Ishikawa (cell line): Measurements from ENCODE around the gene KCNIP3.

ENCODE experiments used
- CEBPB ChIP-seq: IDR thresholded peaks from 2 replicates; pipeline ENCODE4 v1.6.1; 2012
- CREB1 ChIP-seq: IDR thresholded peaks from 2 replicates; pipeline ENCODE4 v1.6.1; 2012; ENCODE audit warnings: low read depth
- EGR1 ChIP-seq: IDR thresholded peaks from 2 replicates; pipeline ENCODE4 v1.6.1; 2012
- EP300 ChIP-seq: IDR thresholded peaks from 2 replicates; pipeline ENCODE4 v1.6.1; 2012; ENCODE audit warnings: borderline replicate concordance
- FOXM1 ChIP-seq: IDR thresholded peaks from 2 replicates; pipeline ENCODE4 v1.6.1; 2012; ENCODE audit warnings: low read depth, borderline replicate concordance
- NFIC ChIP-seq: IDR thresholded peaks from 2 replicates; pipeline ENCODE4 v1.6.1; 2012
- RAD21 ChIP-seq: IDR thresholded peaks from 2 replicates; pipeline ENCODE4 v1.6.1; 2012; ENCODE audit warnings: low read depth
- REST ChIP-seq: IDR thresholded peaks from 2 replicates; pipeline ENCODE4 v1.6.1; 2012; ENCODE audit warnings: low read depth, mild to moderate bottlenecking
- TAF1 ChIP-seq: IDR thresholded peaks from 2 replicates; pipeline ENCODE4 v1.6.1; 2012; ENCODE audit warnings: low read depth, mild to moderate bottlenecking
- TCF12 ChIP-seq: IDR thresholded peaks from 2 replicates; pipeline ENCODE4 v1.6.1; 2012; ENCODE audit warnings: low read depth
- TEAD4 ChIP-seq: IDR thresholded peaks from 2 replicates; pipeline ENCODE4 v1.6.1; 2012
- USF1 ChIP-seq: IDR thresholded peaks from 2 replicates; pipeline ENCODE4 v1.6.1; 2012
- YY1 ChIP-seq: IDR thresholded peaks from 2 replicates; pipeline ENCODE4 v1.6.1; 2012; ENCODE audit warnings: low read depth
- ZBTB7A ChIP-seq: IDR thresholded peaks from 2 replicates; pipeline ENCODE4 v1.6.1; 2012; ENCODE audit warnings: low read depth
- TF ChIP-seq, protein P1 (sequence below): IDR thresholded peaks from 2 replicates; pipeline ENCODE4 v1.6.1; 2012

The KCNIP3 gene

DNA sequence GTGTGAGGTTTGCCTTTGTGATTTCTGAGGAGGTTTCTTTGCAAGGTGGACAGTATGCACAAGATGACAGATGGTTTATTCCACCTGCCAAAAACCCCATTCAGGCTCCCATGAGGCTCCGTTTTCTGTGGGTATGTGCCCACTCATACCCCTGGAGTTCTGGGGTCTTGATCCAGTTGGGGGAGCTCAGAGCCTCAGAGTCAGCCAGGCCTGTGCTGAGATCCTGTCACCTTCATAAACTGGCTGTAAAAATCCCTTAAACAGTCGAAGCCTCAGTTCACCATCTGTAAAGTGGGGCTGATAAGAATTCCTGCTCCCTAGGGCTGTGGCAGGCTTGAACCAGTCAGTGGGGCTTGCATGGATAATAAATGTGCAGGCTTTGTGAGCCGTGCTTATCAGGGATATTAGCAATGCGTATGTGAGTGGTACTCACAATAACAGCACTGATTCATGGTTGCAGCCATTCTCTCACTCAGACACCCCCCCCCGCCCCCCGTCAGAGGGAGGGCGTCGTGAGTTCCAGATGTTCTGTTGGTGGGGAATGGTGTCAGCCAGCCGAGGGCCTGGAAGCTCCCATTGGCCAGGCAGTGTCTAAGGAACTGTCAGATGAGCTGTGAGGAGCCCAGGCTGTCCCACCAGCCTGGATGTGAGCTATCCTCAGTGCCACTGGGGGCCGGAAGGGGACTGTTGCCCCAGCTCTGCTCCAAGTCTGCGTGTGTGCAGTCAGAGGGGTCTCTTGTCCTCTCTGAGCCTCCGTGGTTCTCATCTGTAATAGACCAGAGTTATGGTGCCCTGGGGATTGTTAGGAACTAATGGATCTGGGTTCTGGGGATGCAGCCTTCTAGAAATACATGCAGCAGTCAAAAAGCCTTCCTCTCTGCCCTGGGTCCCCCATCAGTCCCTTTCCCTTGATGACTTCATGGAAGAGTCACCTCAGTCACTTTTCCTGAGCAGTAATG, 51.7 kb downstream of the KCNIP3 start:
- TF ChIP-seq TAF1 (no peak), NFIC (no peak), USF1 (no peak), FOXM1 (no peak), TEAD4 (no peak), EGR1 (no peak), ZBTB7A (no peak), RAD21 (no peak), CREB1 (no peak), YY1 (no peak), CEBPB (no peak), TCF12 (no peak)

DNA sequence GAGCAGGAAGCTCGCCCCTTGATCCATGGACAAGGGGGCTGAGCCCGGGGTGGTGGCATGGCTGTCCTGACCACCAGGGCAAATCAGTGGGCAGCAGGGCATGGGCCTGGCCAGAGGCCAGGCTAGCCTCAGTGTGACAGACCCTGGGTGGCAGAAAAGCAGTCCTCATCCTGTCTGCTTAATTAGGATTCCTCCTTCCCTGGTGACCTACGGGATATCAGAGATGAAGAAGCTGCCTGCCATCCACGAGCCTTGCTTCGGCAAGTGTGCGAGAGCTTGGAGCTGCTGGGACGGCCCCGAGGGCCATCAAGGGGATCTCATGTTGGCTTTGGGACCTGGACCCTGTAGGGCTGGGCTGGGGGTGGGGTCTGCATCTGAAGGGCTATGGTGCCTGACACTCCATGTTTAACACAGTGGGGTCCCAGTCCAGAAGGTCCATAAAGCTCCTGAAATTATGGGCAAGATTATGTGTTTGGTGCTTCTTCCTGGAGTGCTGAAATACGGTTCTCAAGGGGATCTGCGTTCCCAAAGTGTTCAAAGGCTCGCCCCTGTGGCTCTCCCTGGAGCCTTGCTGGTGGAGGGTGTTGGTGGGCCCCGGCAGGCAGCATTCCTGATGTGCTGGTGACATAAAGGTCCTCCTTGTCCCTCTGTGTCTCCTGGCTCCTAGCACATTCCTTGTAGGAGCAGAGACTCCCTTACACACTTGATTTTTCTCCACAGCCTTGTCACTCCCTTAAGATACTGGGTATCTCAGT, 52.6 kb downstream of the KCNIP3 start:
- TF ChIP-seq TAF1 (no peak), REST (no peak), TEAD4 (no peak), ZBTB7A (no peak), CEBPB (no peak), EP300 (no peak), YY1 (no peak), RAD21 (no peak), EGR1 (no peak), FOXM1 (no peak), USF1 (no peak), TCF12 (no peak), NFIC (no peak), CREB1 (no peak)
- TF ChIP-seq, protein P1, sequence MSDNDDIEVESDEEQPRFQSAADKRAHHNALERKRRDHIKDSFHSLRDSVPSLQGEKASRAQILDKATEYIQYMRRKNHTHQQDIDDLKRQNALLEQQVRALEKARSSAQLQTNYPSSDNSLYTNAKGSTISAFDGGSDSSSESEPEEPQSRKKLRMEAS: no peak

- TF ChIP-seq, protein P1: no peak
- TF ChIP-seq EGR1: no peak
- TF ChIP-seq YY1: no peak
- TF ChIP-seq CREB1: no peak
- TF ChIP-seq USF1: no peak
- no peak for TF ChIP-seq RAD21
- TF ChIP-seq TAF1: no peak
- TF ChIP-seq TEAD4: no peak
- TF ChIP-seq NFIC: no peak
- TF ChIP-seq ZBTB7A: no peak
- TF ChIP-seq FOXM1: no peak
- TF ChIP-seq REST: no peak
- TF ChIP-seq CEBPB: no peak
- TF ChIP-seq TCF12: no peak
- no peak for TF ChIP-seq EP300
Measured at GRCh38 chr2:95350368-95350767, 53.2 kb downstream of the KCNIP3 start.

DNA sequence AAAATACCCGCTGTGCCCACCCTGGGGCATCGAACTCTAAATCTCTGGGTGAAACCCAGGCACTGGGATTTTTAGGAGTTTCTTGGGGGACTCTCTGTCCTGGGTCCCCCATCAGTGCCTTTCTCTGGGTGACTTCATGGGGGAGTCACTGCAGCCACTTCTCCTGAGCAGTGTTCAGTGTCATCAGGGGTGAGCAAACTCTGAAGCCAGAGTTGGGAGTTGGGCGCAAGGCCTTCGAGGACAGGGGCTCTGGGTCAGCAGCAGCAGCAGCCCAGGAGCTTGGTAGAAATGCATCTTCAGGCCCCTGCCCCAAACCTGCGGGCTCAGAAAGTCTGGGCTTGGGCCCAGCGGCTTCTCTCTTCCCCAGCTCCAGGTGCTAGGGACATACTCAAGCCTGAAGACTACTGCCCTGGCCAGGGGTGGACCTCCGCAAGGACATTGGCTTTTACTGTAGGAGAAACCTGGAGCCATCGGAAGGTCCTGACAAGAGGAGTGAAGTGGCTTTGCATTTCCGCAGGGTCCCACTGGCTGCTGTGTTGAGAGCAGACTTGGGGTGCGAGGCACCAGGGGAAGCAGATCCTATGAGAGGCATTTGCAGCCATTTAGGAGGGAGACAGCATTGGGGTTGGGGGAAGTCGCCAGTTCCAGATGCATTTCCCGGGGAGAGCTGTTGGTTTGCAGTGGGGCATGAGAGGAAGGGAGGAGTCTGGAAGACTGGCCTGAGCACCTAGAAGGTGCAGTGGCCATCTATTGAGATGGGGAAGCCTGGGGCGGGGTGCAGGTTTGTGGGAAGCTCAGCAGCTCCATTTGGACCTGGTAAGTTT, 53.8 kb downstream of the KCNIP3 start:
- TF ChIP-seq CEBPB: no peak
